HG02623 (cell line): ENCODE measurements around the gene PIGU.
"Not testable (repeated sequence)": the region's sequence is repeated elsewhere in the genome, so short reads cannot be mapped to it uniquely, and the experiment has no call there.

ENCODE experiments used
- ATAC-seq: cut with Tn5 transposase; IDR thresholded peaks from one replicate; pipeline ENCODE4 v1.9.1; 2021; ENCODE audit warnings: moderate library complexity; ENCODE audit not compliant: unreplicated experiment

Gene PIGU

GRCh38 chr20:34706912-34707784, 30.3 kb upstream of the PIGU start:
- ATAC-seq: no peak

- ATAC-seq: no peak
Observed at GRCh38 chr20:34706302-34706875, 29.5 kb upstream of the PIGU start.

- no peak for ATAC-seq
Observed at GRCh38 chr20:34705397-34706301, 28.8 kb upstream of the PIGU start.

GRCh38 chr20:34705008-34705396, 28.1 kb upstream of the PIGU start:
- no peak for ATAC-seq

- ATAC-seq: peak; percentile 56
Observed at GRCh38 chr20:34704177-34705007, 27.5 kb upstream of the PIGU start, which contains the start of gene TP53INP2. TSS of gene TP53INP2 (plus strand) at chr20:34704344. CDS start at chr20:34708740, 4,396 bp downstream.

- ATAC-seq: no peak
Observed at GRCh38 chr20:34703424-34704176, 26.7 kb upstream of the PIGU start.

- no peak for ATAC-seq
Observed at GRCh38 chr20:34703061-34703423, 26.1 kb upstream of the PIGU start.

GRCh38 chr20:34701405-34702085, 24.7 kb upstream of the PIGU start:
- no peak for ATAC-seq

- ATAC-seq: no peak
Observed at GRCh38 chr20:34693414-34693813, 16.5 kb upstream of the PIGU start.

GRCh38 chr20:34691838-34692237, 14.9 kb upstream of the PIGU start:
- ATAC-seq: no peak

- no peak for ATAC-seq
Observed at GRCh38 chr20:34689486-34689885, 12.6 kb upstream of the PIGU start.

GRCh38 chr20:34683667-34684066, 6.8 kb upstream of the PIGU start:
- ATAC-seq: no peak

- no peak for ATAC-seq
Observed at GRCh38 chr20:34680586-34681175, 3.8 kb upstream of the PIGU start.

GRCh38 chr20:34675993-34676641, 775 bp downstream of the PIGU start:
- no peak for ATAC-seq

GRCh38 chr20:34675561-34675960, 1.3 kb downstream of the PIGU start:
- no peak for ATAC-seq

GRCh38 chr20:34673412-34673811, 3.5 kb downstream of the PIGU start:
- ATAC-seq: no peak

GRCh38 chr20:34669094-34669493, 7.8 kb downstream of the PIGU start:
- no peak for ATAC-seq

GRCh38 chr20:34664751-34665150, 12.1 kb downstream of the PIGU start:
- ATAC-seq: not testable (repeated sequence)
